IMR-90 (cell line): Measurements from ENCODE around the gene DNAJC5. TPM values are rescaled to one million over a fixed set of nuclear protein-coding genes. Genes with fewer than 3 reads are reported as not detected.
A peak's percentile ranks its signal among the peaks of the same experiment; 100 is the strongest.

ENCODE experiments used
- ATAC-seq: fragments of 200-7000 bp; cut with Tn5 transposase; 2 replicates; pipeline ENCODE4 v1.9.1; 2020; ENCODE audit warnings: low read depth, mild to moderate bottlenecking, moderate library complexity
- BruUV-seq: library from RNA; stranded (reverse); fragments of 400-500 nt; replicated peaks from 2 replicates; lab custom pipeline; 2021; lab: Mats Ljungman, UMichigan
- CTCF ChIA-PET: fragments of 300-600 bp; formaldehyde crosslinking; extraction: SDS; loops from one replicate; lab custom pipeline; 2021; ENCODE audit warnings: antibody characterized with exemption; lab: Yijun Ruan, JAX
- POLR2A ChIA-PET: fragments of 300-600 bp; sonication (Branson Sonifier 250); formaldehyde crosslinking; loops from one replicate; lab custom pipeline; 2022; ENCODE audit warnings: antibody characterized with exemption; ENCODE audit not compliant: unreplicated experiment; lab: Charles Lee
- DNase-seq: peaks from one replicate; pipeline ENCODE4 v3.0.0; 2013
- H2AFZ ChIP-seq: replicated peaks from 2 replicates; pipeline ENCODE3; 2013; ENCODE audit warnings: low read length, mild to moderate bottlenecking; ENCODE audit not compliant: poor library complexity
- H2AK5ac ChIP-seq: 2 replicates; pipeline ENCODE4 v1.6.1; 2013; ENCODE audit warnings: low read depth, low read length, inconsistent platforms
- H2AK9ac ChIP-seq: replicated peaks from 2 replicates; pipeline ENCODE3; 2013; ENCODE audit warnings: mild to moderate bottlenecking, low read depth, low read length, moderate library complexity; ENCODE audit not compliant: poor library complexity
- H2BK120ac ChIP-seq: 2 replicates; pipeline ENCODE4 v1.6.1; 2013; ENCODE audit warnings: low read depth, low read length, inconsistent platforms
- H2BK15ac ChIP-seq: 3 replicates; pipeline ENCODE4 v1.6.1; 2013; ENCODE audit warnings: low read depth, low read length, inconsistent platforms
- H2BK20ac ChIP-seq: 2 replicates; pipeline ENCODE4 v1.6.1; 2013; ENCODE audit warnings: low read depth, mild to moderate bottlenecking, inconsistent platforms, low read length, moderate library complexity
- H2BK5ac ChIP-seq: 2 replicates; pipeline ENCODE4 v1.6.1; 2013; ENCODE audit warnings: mild to moderate bottlenecking, low read depth, low read length, inconsistent platforms; ENCODE audit not compliant: poor library complexity, severe bottlenecking
- H3K14ac ChIP-seq: replicated peaks from 2 replicates; pipeline ENCODE4 v1.6.1; 2013; ENCODE audit warnings: low read depth, low read length, inconsistent platforms
- H3K18ac ChIP-seq: 2 replicates; pipeline ENCODE4 v1.6.1; 2013; ENCODE audit warnings: low read depth, low read length, control low read depth
- H3K23ac ChIP-seq: 2 replicates; pipeline ENCODE4 v1.6.1; 2013; ENCODE audit warnings: low read depth, low read length, inconsistent platforms
- H3K27ac ChIP-seq: 2 replicates; pipeline ENCODE4 v1.5.1; 2013; ENCODE audit warnings: mild to moderate bottlenecking, control low read depth, low read length; ENCODE audit not compliant: insufficient read depth
- H3K27me3 ChIP-seq: 2 replicates; pipeline ENCODE4 v1.6.1; 2013; ENCODE audit warnings: low read length; ENCODE audit not compliant: control insufficient read depth, insufficient read depth
- H3K36me3 ChIP-seq: 2 replicates; pipeline ENCODE4 v1.6.1; 2013; ENCODE audit warnings: low read length, mixed read lengths; ENCODE audit not compliant: control insufficient read depth, insufficient read depth
- H3K4ac ChIP-seq: 2 replicates; pipeline ENCODE4 v1.6.1; 2013; ENCODE audit warnings: low read depth, low read length, inconsistent platforms
- H3K4me1 ChIP-seq: 2 replicates; pipeline ENCODE4 v1.6.1; 2013; ENCODE audit warnings: low read length, mixed read lengths; ENCODE audit not compliant: control insufficient read depth, insufficient read depth
- H3K4me2 ChIP-seq: 2 replicates; pipeline ENCODE4 v1.6.1; 2013; ENCODE audit warnings: low read depth, mild to moderate bottlenecking, control low read depth, low read length, moderate library complexity
- H3K4me3 ChIP-seq: 2 replicates; pipeline ENCODE4 v1.5.1; 2013; ENCODE audit warnings: low read depth, mild to moderate bottlenecking, control low read depth, low read length, moderate library complexity; ENCODE audit not compliant: insufficient read depth
- H3K56ac ChIP-seq: 2 replicates; pipeline ENCODE4 v1.6.1; 2013; ENCODE audit warnings: low read length, inconsistent platforms; ENCODE audit not compliant: insufficient read depth; ENCODE audit errors: extremely low read depth
- H3K79me1 ChIP-seq, 2 experiments: 2 replicates each; pipeline ENCODE4 v1.6.1; 2013; ENCODE audit warnings: low read length in 2 of 2, inconsistent platforms in 1 of 2, low read depth in 1 of 2
- H3K9ac ChIP-seq: 2 replicates; pipeline ENCODE4 v1.6.1; 2013; ENCODE audit warnings: low read depth, low read length, control low read depth
- H3K9me1 ChIP-seq: 2 replicates; pipeline ENCODE4 v1.6.1; 2013; ENCODE audit warnings: low read length, inconsistent platforms; ENCODE audit not compliant: insufficient read depth
- H3K9me3 ChIP-seq: 2 replicates; pipeline ENCODE4 v1.6.1; 2013; ENCODE audit warnings: low read length; ENCODE audit not compliant: control insufficient read depth, insufficient read depth
- H4K20me1 ChIP-seq: 2 replicates; pipeline ENCODE4 v1.6.1; 2013; ENCODE audit warnings: low read length, inconsistent platforms; ENCODE audit not compliant: insufficient read depth
- H4K5ac ChIP-seq: 2 replicates; pipeline ENCODE4 v1.6.1; 2013; ENCODE audit warnings: mild to moderate bottlenecking, low read depth, low read length, control low read depth
- H4K8ac ChIP-seq, 2 experiments: 2 replicates each; pipeline ENCODE4 v1.6.1; 2013; ENCODE audit warnings: low read depth in 2 of 2, low read length in 2 of 2, control low read depth in 1 of 2, inconsistent platforms in 1 of 2
- H4K91ac ChIP-seq: 2 replicates; pipeline ENCODE4 v1.6.1; 2013; ENCODE audit warnings: low read depth, low read length, inconsistent platforms; ENCODE audit not compliant: insufficient read depth
- BHLHE40 ChIP-seq: fragments of 150-350 bp; IDR thresholded peaks from 2 replicates; pipeline ENCODE4 v1.6.1; 2016; ENCODE audit warnings: mild to moderate bottlenecking, low read depth, low read length
- NFE2L2 ChIP-seq: fragments of 150-350 bp; IDR thresholded peaks from 2 replicates; pipeline ENCODE4 v1.6.1; 2016; ENCODE audit warnings: low read depth, mild to moderate bottlenecking, low read length
- RCOR1 ChIP-seq: IDR thresholded peaks from 2 replicates; pipeline ENCODE4 v1.6.1; 2012; ENCODE audit warnings: mild to moderate bottlenecking, low read length, improper control_type of control experiment; ENCODE audit not compliant: insufficient replicate concordance
- WGBS, 2 experiments: methylation state at CpG; one replicate each; pipeline versions ENCODE4 v1.1.5 to v1.1.7; 2013; ENCODE audit warnings: missing lambda C conversion rate in 2 of 2; ENCODE audit not compliant: insufficient read length in 1 of 2; ENCODE audit errors: extremely low coverage in 2 of 2; 5-methylcytosine and 5-hydroxymethylcytosine counted together
- dilution Hi-C: fragments of 300-500 bp; cut with HindIII; formaldehyde crosslinking; loops from one replicate; pipeline ENCODE4 v1.14.3; 2018; ENCODE audit warnings: low sequenced_read_pairs; ENCODE audit not compliant: unreplicated experiment
- in situ Hi-C: fragments of 300-500 bp; cut with MboI; formaldehyde crosslinking; loops from 3 replicates; pipeline ENCODE4 v1.14.3; 2019; ENCODE audit warnings: low sequenced_read_pairs, inconsistent platforms, mixed read lengths
- intact Hi-C: fragments of 100-400 bp; cut with micrococcal nuclease; formaldehyde crosslinking; loops from 2 replicates; pipeline ENCODE4 v1.10.0; 2022
- polyA plus RNA-seq, 3 experiments: library from polyadenylated mRNA; depleted of rRNA; stranded (reverse); fragments of >200 nt; gene quantifications; 2 replicates each; pipeline ENCODE4 v1.2.3, GENCODE V29; 2012; ENCODE audit warnings: low replicate concordance in 1 of 3
- total RNA-seq: library from RNA; depleted of rRNA; stranded (reverse); fragments of >200 nt; gene quantifications from 2 replicates; pipeline ENCODE4 v1.2.3, GENCODE V29; 2012

DNAJC5 gene
- total and polyA plus RNA-seq, 2 of the 4 experiments (the other 2 are of a cell fraction), result 35.6 to 45.2 TPM

- TF ChIP-seq NFE2L2 (no peak), BHLHE40 (peak; percentile 88), RCOR1 (peak; percentile 17)
- Histone ChIP-seq H2AK5ac (peak overlapping the region; percentile 23), H2BK120ac (no peak overlapping the region), H4K5ac (no peak overlapping the region), H4K91ac (no peak overlapping the region), H3K9me1 (peaks cover 16% of the 10 kb centered on the region), H3K23ac (peak overlapping the region; percentile 73), H3K27ac (peak overlapping the region; percentile 51), H3K9ac (peak overlapping the region; percentile 93), H3K4ac (no peak overlapping the region), H3K79me1 (peaks cover 3 to 59% of the 10 kb centered on the region in 2 experiments; a peak in 3 of 4 replicates), H3K36me3 (peaks cover 21% of the 10 kb centered on the region), H4K8ac (no peak overlapping the region), H4K20me1 (peaks cover 76% of the 10 kb centered on the region), H3K56ac (no peak overlapping the region), H2BK5ac (peak overlapping the region; percentile 51), H3K18ac (no peak overlapping the region), H2BK20ac (no peak overlapping the region), H3K9me3 (no peaks in the 10 kb centered on the region), H3K4me3 (peak overlapping the region; percentile 86), H2BK15ac (no peak overlapping the region), H2AK9ac (peak overlapping the region; percentile 58), H3K4me2 (peak overlapping the region; percentile 84), H3K4me1 (peaks cover 14% of the 10 kb centered on the region), H3K14ac (peak overlapping the region; percentile 50), H3K27me3 (no peaks in the 10 kb centered on the region), H2AFZ (peak overlapping the region; percentile 11)
- dilution Hi-C loops, result no loop called here
- ChIA-PET CTCF (interaction anchor here (1.0 kb wide), 1 partner anchor 359 kb away, joined by 3 read pairs; no protein-coding TSS in a partner anchor), POLR2A (interaction anchor here (0.6 kb wide), 1 partner anchor 13 kb away, joined by 3 read pairs; no protein-coding TSS in a partner anchor)
- in situ Hi-C loops, result no loop called here
- WGBS, 2 experiments, result 20% methylated on average over 2 of the region's 18 CpGs; no CpG with 5 or more reads in 1 of the 2 experiments
- TSS peak; percentile 24 for BruUV-seq
- DNase-seq (peak; percentile 46), ATAC-seq (peak; percentile 3)
- intact Hi-C loops, result loop anchor here (2.0 kb wide), 1 partner anchor 160 kb away; no protein-coding TSS in a partner anchor
Observed at GRCh38 chr20:63896264-63897105, 1.6 kb downstream of the DNAJC5 start.
